ENCODE results near the gene ATXN7L1. TPM values are rescaled to one million over a fixed set of nuclear protein-coding genes. Genes with fewer than 3 reads are reported as not detected.

Gene ATXN7L1
- total RNA-seq, 6 experiments from 2014 or later = 7.1 to 15.7 (median 11.0) TPM

- peaks cover 0 to 13% (median 2%) of the 10 kb centered on the region in 4 donors for H3K36me3 ChIP-seq
- H3K4me1 ChIP-seq = no peaks in the 10 kb centered on the region
- TF ChIP-seq POLR2A (IDR thresholded peaks at IDR 0.05) = no peak
- no peak for TF ChIP-seq CTCF (IDR thresholded peaks at IDR 0.05)
- no peaks in the 10 kb centered on the region for H3K9me3 ChIP-seq
- no peak overlapping the region for H3K27ac ChIP-seq
- DNase-seq = no peak
- intact Hi-C loops (cut with DNase I) = no loop called here
- 83% methylated on average over 5 of the region's 16 CpGs for WGBS (ENCODE audit: insufficient coverage, low coverage, low lambda C conversion rate, missing lambda C conversion rate)
- no peak overlapping the region for H3K4me3 ChIP-seq
- peak in 1 of 4 donors; percentile 9 for ATAC-seq
- no peaks in the 10 kb centered on the region for H3K27me3 ChIP-seq
Measured at GRCh38 chr7:105611856-105612775, 264.3 kb downstream of the ATXN7L1 start.

- WGBS (ENCODE audit: insufficient coverage, low coverage, low lambda C conversion rate, missing lambda C conversion rate) = 94% methylated on average over 5 of the region's 8 CpGs
- DNase-seq = no peak
- Histone ChIP-seq H3K9me3 (no peaks in the 10 kb centered on the region), H3K36me3 (peaks cover 0 to 9% (median 0%) of the 10 kb centered on the region in 4 donors), H3K4me1 (no peaks in the 10 kb centered on the region), H3K27ac (no peak overlapping the region), H3K4me3 (no peak overlapping the region), H3K27me3 (no peaks in the 10 kb centered on the region)
- ATAC-seq = no peak
- intact Hi-C loops (cut with DNase I) = no loop called here
- TF ChIP-seq POLR2A (IDR thresholded peaks at IDR 0.05) (no peak), CTCF (IDR thresholded peaks at IDR 0.05) (no peak)
Measured at GRCh38 chr7:105610165-105610930, 266.1 kb downstream of the ATXN7L1 start.

- DNase-seq = no peak
- intact Hi-C loops (cut with DNase I) = no loop called here
Measured at GRCh38 chr7:105602325-105603305, 273.8 kb downstream of the ATXN7L1 start.

More at GRCh38 chr7:105602325-105603305, 273.8 kb downstream of the ATXN7L1 start:
- H3K27me3 ChIP-seq = no peaks in the 10 kb centered on the region
- H3K4me1 ChIP-seq = no peaks in the 10 kb centered on the region
- no peak for TF ChIP-seq POLR2A (IDR thresholded peaks at IDR 0.05)
- no peak for TF ChIP-seq CTCF (IDR thresholded peaks at IDR 0.05)
- whole genome bisulfite sequencing (ENCODE audit: insufficient coverage, low coverage, low lambda C conversion rate, missing lambda C conversion rate) = 78% methylated on average over 12 of the region's 19 CpGs
- no peaks in the 10 kb centered on the region for H3K36me3 ChIP-seq
- no peaks in the 10 kb centered on the region for H3K9me3 ChIP-seq
- no peak overlapping the region for H3K27ac ChIP-seq
- ATAC-seq = no peak
- H3K4me3 ChIP-seq = no peak overlapping the region
